HepG2 (cell line): ENCODE data around the gene NDOR1. TPM values are rescaled to one million over a fixed set of nuclear protein-coding genes. Genes with fewer than 3 reads are reported as not detected.

Source experiments
- ATAC-seq: fragments of 200-7000 bp; cut with Tn5 transposase; 3 replicates; pipeline ENCODE4 v1.9.1; 2020; ENCODE audit warnings: mild to moderate bottlenecking, moderate library complexity
- BruUV-seq: library from RNA; stranded (reverse); fragments of 400-500 nt; replicated peaks from 2 replicates; lab custom pipeline; 2021; lab: Mats Ljungman, UMichigan
- CTCF ChIA-PET: fragments of 300-600 bp; formaldehyde crosslinking; extraction: SDS; loops from one replicate; lab custom pipeline; 2021; ENCODE audit warnings: low total read pairs, inconsistent platforms, low intra/inter-chr PET ratio; lab: Yijun Ruan, JAX
- POLR2A ChIA-PET: fragments of 350-600 bp; sonication (Branson Sonifier 250); formaldehyde crosslinking; loops from one replicate; lab custom pipeline; 2020; ENCODE audit warnings: antibody characterized with exemption, inconsistent platforms; lab: Yijun Ruan, JAX
- DNase-seq: peaks from one replicate; pipeline ENCODE4 v3.0.0-alpha.2; 2015; ENCODE audit warnings: low spot score
- FAIRE-seq: peaks from 3 replicates; lab custom pipeline; 2011; peaks lifted over from hg19 to GRCh38; lab: Jason Lieb, UNC
- H2AFZ ChIP-seq: one replicate; pipeline ENCODE4 v1.6.1; 2011; ENCODE audit warnings: low read length, inconsistent platforms
- H3K27ac ChIP-seq: fragments of 300-600 bp; 3 replicates; pipeline ENCODE4 v1.8.0; 2011; ENCODE audit warnings: mixed run types, mild to moderate bottlenecking, mixed read lengths, low read length, inconsistent platforms; ENCODE audit not compliant: insufficient read depth; ENCODE audit errors: extremely low read length
- H3K27me3 ChIP-seq, 2 experiments: fragments of 200-600 bp in 1 of 2; 2 replicates in 1 of 2; 3 replicates in 1 of 2; pipeline versions ENCODE4 v1.6.0 to v1.8.0; 2011; ENCODE audit warnings: low read length in 2 of 2, mild to moderate bottlenecking in 2 of 2, moderate library complexity in 2 of 2, inconsistent platforms in 1 of 2; ENCODE audit not compliant: insufficient read depth in 2 of 2, control insufficient read depth in 1 of 2
- H3K36me3 ChIP-seq, 2 experiments: fragments of 200-600 bp in 1 of 2; replicated peaks in 1 of 2; 2 replicates in 1 of 2; 3 replicates in 1 of 2; pipeline versions ENCODE4 v1.5.1 to v1.8.0; 2011; ENCODE audit warnings: low read length in 2 of 2, inconsistent platforms in 1 of 2; ENCODE audit not compliant: insufficient read depth in 2 of 2, control insufficient read depth in 1 of 2
- H3K4me1 ChIP-seq: 2 replicates; pipeline ENCODE4 v1.5.1; 2012; ENCODE audit warnings: low read length, inconsistent platforms; ENCODE audit not compliant: insufficient read depth
- H3K4me2 ChIP-seq: 2 replicates; pipeline ENCODE4 v1.6.0; 2011; ENCODE audit warnings: low read depth, low read length, inconsistent platforms
- H3K4me3 ChIP-seq, 3 experiments: fragments of 200-600 bp in 1 of 3; sonication (generic), shearing (Covaris generic) in 1 of 3; replicated peaks in 1 of 3; 2 replicates each; pipeline ENCODE4 v1.5.1; 2011 to 2016; ENCODE audit warnings: low read length in 3 of 3, inconsistent platforms in 2 of 3, low read depth in 2 of 3, mild to moderate bottlenecking in 2 of 3, control low read depth in 1 of 3, mixed read lengths in 1 of 3; ENCODE audit not compliant: insufficient read depth in 1 of 3
- H3K79me2 ChIP-seq: one replicate; pipeline ENCODE4 v1.6.1; 2011; ENCODE audit warnings: low read length, inconsistent platforms; ENCODE audit not compliant: insufficient read depth
- H3K9ac ChIP-seq: 2 replicates; pipeline ENCODE4 v1.6.0; 2011; ENCODE audit warnings: mild to moderate bottlenecking, low read depth, low read length, inconsistent platforms; ENCODE audit not compliant: insufficient read depth
- H3K9me3 ChIP-seq: 2 replicates; pipeline ENCODE4 v1.5.1; 2012; ENCODE audit warnings: mild to moderate bottlenecking, low read length
- H4K20me1 ChIP-seq: 2 replicates; pipeline ENCODE4 v1.6.0; 2011; ENCODE audit warnings: inconsistent platforms, mild to moderate bottlenecking, low read length, moderate library complexity; ENCODE audit not compliant: insufficient read depth
- FOXK1 ChIP-seq: sonication (generic); formaldehyde crosslinking; IDR thresholded peaks from 2 replicates; pipeline ENCODE4 v1.4.0; 2020; ENCODE audit warnings: low read depth, missing genetic modification reagents, borderline replicate concordance
- LCORL ChIP-seq, 2 experiments: fragments of 450-650 bp in 1 of 2; sonication (generic) in 1 of 2; formaldehyde crosslinking in 1 of 2; IDR thresholded peaks; 2 replicates each; pipeline versions ENCODE4 v1.5.0 to v1.6.1; 2017 to 2020; ENCODE audit warnings: antibody characterized with exemption in 1 of 2, missing genetic modification reagents in 1 of 2
- NONO ChIP-seq, 2 experiments: fragments of 450-650 bp in 1 of 2; sonication (generic) in 1 of 2; formaldehyde crosslinking in 1 of 2; IDR thresholded peaks in 1 of 2; conservative IDR thresholded peaks in 1 of 2; 2 replicates each; pipeline versions ENCODE4 v1.6.1 to v1.8.0; 2017 to 2022; ENCODE audit warnings: mild to moderate bottlenecking in 1 of 2, missing genetic modification reagents in 1 of 2, moderate library complexity in 1 of 2
- ONECUT2 ChIP-seq: sonication (generic); formaldehyde crosslinking; IDR thresholded peaks from 2 replicates; pipeline ENCODE4 v1.4.0; 2020; ENCODE audit warnings: missing genetic modification reagents
- PAF1 ChIP-seq: IDR thresholded peaks from 2 replicates; pipeline ENCODE4 v1.6.1; 2016; ENCODE audit warnings: missing genetic modification reagents, missing compliant biosample characterization
- PHF21A ChIP-seq: sonication (generic); formaldehyde crosslinking; IDR thresholded peaks from 2 replicates; pipeline ENCODE4 v1.5.0; 2020; ENCODE audit warnings: mild to moderate bottlenecking, missing genetic modification reagents
- SALL2 ChIP-seq: sonication (generic); formaldehyde crosslinking; IDR thresholded peaks from 2 replicates; pipeline ENCODE4 v1.8.1; 2023; ENCODE audit warnings: mild to moderate bottlenecking, missing genetic modification reagents, inconsistent platforms
- SIN3A ChIP-seq: IDR thresholded peaks from 2 replicates; pipeline ENCODE4 v1.6.1; 2011; ENCODE audit warnings: low read depth, mild to moderate bottlenecking, control low read depth, low read length, borderline replicate concordance
- SRSF9 ChIP-seq: fragments of 200-400 bp; formaldehyde crosslinking; IDR thresholded peaks from 2 replicates; pipeline ENCODE4 v1.6.1; 2018; ENCODE audit warnings: borderline replicate concordance, mild to moderate bottlenecking, low read depth, low read length; ENCODE audit not compliant: insufficient read depth, poor library complexity, severe bottlenecking
- THYN1 ChIP-seq: sonication (generic); formaldehyde crosslinking; IDR thresholded peaks from 2 replicates; pipeline ENCODE4 v1.8.1; 2023; ENCODE audit warnings: low read depth, mild to moderate bottlenecking, moderate library complexity, missing genetic modification reagents, borderline replicate concordance
- WGBS: methylation state at CpG from one replicate; pipeline ENCODE4 v1.1.6; 2017; ENCODE audit warnings: low lambda C conversion rate; 5-methylcytosine and 5-hydroxymethylcytosine counted together
- in situ Hi-C: cut with HindIII; loops from 2 replicates; pipeline ENCODE4 v1.10.0; 2017; ENCODE audit warnings: low pct_unique_long_range_greater_than_20kb; ENCODE audit not compliant: extremely low pct_ligation_motif_present
- intact Hi-C: fragments of 100-400 bp; cut with micrococcal nuclease; formaldehyde crosslinking; loops from one replicate; pipeline ENCODE4 v1.10.0; 2022; ENCODE audit not compliant: unreplicated experiment
- polyA plus RNA-seq, 8 experiments: library from polyadenylated mRNA; depleted of rRNA in 3 of 8; stranded (reverse) in 7 of 8; unstranded in 1 of 8; fragments of >200 nt; fragmentation: Illumina TruSeq in 4 of 8; extraction: Trizol in 4 of 8; gene quantifications; 2 replicates each; pipeline versions ENCODE4 v1.2.1 to v1.2.3, GENCODE V29; 2011 to 2016; ENCODE audit warnings: low read depth in 4 of 8, missing spikeins in 1 of 8, mixed read lengths in 1 of 8; ENCODE audit not compliant: insufficient read depth in 1 of 8
- total RNA-seq, 5 experiments: library from RNA; depleted of rRNA; stranded (reverse); fragments of >200 nt; fragmentation: Illumina TruSeq; extraction: Trizol; gene quantifications; 2 replicates each; pipeline ENCODE4 v1.2.3, GENCODE V29; 2016; ENCODE audit warnings: low read depth in 1 of 5
- TF ChIP-seq, protein P1 (sequence below): sonication (generic); formaldehyde crosslinking; IDR thresholded peaks from 2 replicates; pipeline ENCODE4 v1.5.1; 2020; ENCODE audit warnings: mild to moderate bottlenecking, missing genetic modification reagents, moderate library complexity
- TF ChIP-seq, protein P2 (sequence below): IDR thresholded peaks from 2 replicates; pipeline ENCODE4 v1.6.1; 2016
- TF ChIP-seq, protein P3 (sequence below): sonication (generic); formaldehyde crosslinking; IDR thresholded peaks from 2 replicates; pipeline ENCODE4 v1.5.1; 2020; ENCODE audit warnings: missing genetic modification reagents, mild to moderate bottlenecking, borderline replicate concordance

The NDOR1 gene
- total and polyA plus RNA-seq, 2 of the 13 experiments (the other 11 are each of a cell fraction or from before 2014, with no cell fraction given) = 3.6 to 8.7 TPM

DNA sequence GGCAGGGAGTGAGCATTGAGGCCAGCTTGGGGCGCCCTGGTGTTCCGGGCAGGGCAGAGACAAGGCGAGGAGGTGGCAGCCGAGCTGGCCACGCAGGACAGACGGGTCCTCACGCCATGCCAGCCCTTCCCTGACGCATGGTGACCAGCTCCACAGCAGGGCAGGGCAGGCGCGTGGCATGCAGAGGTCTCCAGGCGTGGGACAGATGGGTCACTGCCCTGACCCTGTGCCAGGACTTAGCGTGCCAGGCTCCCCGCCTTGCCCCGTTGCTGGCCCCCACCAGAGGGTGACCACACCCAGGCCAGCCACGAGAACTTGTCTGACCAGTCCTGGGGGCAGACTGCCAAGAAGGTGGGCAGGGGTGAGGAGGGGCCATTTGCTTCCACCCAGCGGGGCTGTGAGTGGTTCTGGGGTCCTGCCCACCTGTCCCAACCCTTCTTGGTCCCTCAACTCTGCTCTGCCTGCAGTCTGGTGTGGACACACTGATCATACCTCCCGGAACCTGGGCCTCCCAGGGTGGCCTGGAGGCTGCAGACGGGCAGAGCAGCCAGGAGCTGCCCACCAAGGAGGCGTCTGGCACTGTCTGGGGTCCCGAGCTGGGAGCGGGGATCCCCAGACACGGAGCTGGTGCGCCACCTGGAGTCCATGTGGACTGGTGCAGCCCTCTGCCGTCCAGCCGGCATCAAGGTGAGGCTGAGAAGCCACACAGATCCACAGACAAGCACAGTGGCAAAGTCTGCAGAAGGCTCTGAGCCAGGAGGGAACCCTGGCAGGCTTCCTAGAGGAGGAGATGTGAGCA is 21.8 kb downstream of the NDOR1 start, which contains the start of gene RNF224:
TSS of gene RNF224 (plus strand) at position 449 of the 799 bp plus-strand sequence. CDS start 834 bp downstream, outside the sequence.
- peak; percentile 4 for FAIRE-seq
- ChIA-PET POLR2A (interaction anchor here (0.7 to 13.4 kb wide), 15 partner anchors 9 to 109 kb away, joined by 3 to 225 read pairs (median 4); partner anchors contain the start of genes ANAPC2, NDOR1, SSNA1 and TMEM203), CTCF (interaction anchor here (0.7 to 1.5 kb wide), 5 partner anchors 9 to 64 kb away, joined by 3 to 16 read pairs (median 3); partner anchors contain the start of genes ANAPC2 and SSNA1)
- Histone ChIP-seq H4K20me1 (no peaks in the 10 kb centered on the region), H3K79me2 (no peaks in the 10 kb centered on the region), H3K27me3 (no peaks in the 10 kb centered on the region; a peak in 1 of 5 replicates), H2AFZ (no peak within 1 kb of the TSS), H3K4me2 (peak within 1 kb of the TSS; percentile 96), H3K4me1 (peaks cover 82% of the 10 kb centered on the region), H3K27ac (no peak within 1 kb of the TSS), H3K9me3 (no peaks in the 10 kb centered on the region), H3K4me3 (peak within 1 kb of the TSS in 2 of 3 experiments; percentile 62 to 72; a peak in 3 of 6 replicates), H3K9ac (peak within 1 kb of the TSS; percentile 31; the same call in 1 of the 2 replicates), H3K36me3 (no peaks in the 10 kb centered on the region)
- peak; percentile 35 for ATAC-seq
- WGBS = 0% methylated on average over 3 of the region's 25 CpGs
- no TSS peak for BruUV-seq
- in situ Hi-C loops (loop anchor here (5.0 kb wide), 2 partner anchors 40 to 115 kb away; partner anchors contain the start of genes ANAPC2, DPP7 and SSNA1), intact Hi-C loops (loop anchor here (2.0 kb wide), 2 partner anchors 38 to 106 kb away; partner anchors contain the start of genes ANAPC2 and SSNA1)
- DNase-seq = peak; percentile 69
- TF ChIP-seq PAF1 (no peak), ONECUT2 (CRISPR knock-in tag) (no peak), SIN3A (no peak), SRSF9 (no peak), FOXK1 (CRISPR knock-in tag) (0 out of 2 replicates have a peak, but pooled peaks have one; percentile 13), NONO (IDR thresholded peaks at IDR 0.05) (no peak), NONO (CRISPR knock-in tag; conservative IDR thresholded peaks at IDR 0.05) (peak; percentile 57; the same call in 1 of the 2 replicates), LCORL (IDR thresholded peaks at IDR 0.05) (no peak), LCORL (CRISPR knock-in tag; IDR thresholded peaks at IDR 0.05) (peak; percentile 76; the same call in 1 of the 2 replicates), SALL2 (CRISPR knock-in tag) (peak; percentile 39; the same call in 1 of the 2 replicates), THYN1 (CRISPR knock-in tag) (no peak), PHF21A (CRISPR knock-in tag) (no peak)
- TF ChIP-seq, protein P1, sequence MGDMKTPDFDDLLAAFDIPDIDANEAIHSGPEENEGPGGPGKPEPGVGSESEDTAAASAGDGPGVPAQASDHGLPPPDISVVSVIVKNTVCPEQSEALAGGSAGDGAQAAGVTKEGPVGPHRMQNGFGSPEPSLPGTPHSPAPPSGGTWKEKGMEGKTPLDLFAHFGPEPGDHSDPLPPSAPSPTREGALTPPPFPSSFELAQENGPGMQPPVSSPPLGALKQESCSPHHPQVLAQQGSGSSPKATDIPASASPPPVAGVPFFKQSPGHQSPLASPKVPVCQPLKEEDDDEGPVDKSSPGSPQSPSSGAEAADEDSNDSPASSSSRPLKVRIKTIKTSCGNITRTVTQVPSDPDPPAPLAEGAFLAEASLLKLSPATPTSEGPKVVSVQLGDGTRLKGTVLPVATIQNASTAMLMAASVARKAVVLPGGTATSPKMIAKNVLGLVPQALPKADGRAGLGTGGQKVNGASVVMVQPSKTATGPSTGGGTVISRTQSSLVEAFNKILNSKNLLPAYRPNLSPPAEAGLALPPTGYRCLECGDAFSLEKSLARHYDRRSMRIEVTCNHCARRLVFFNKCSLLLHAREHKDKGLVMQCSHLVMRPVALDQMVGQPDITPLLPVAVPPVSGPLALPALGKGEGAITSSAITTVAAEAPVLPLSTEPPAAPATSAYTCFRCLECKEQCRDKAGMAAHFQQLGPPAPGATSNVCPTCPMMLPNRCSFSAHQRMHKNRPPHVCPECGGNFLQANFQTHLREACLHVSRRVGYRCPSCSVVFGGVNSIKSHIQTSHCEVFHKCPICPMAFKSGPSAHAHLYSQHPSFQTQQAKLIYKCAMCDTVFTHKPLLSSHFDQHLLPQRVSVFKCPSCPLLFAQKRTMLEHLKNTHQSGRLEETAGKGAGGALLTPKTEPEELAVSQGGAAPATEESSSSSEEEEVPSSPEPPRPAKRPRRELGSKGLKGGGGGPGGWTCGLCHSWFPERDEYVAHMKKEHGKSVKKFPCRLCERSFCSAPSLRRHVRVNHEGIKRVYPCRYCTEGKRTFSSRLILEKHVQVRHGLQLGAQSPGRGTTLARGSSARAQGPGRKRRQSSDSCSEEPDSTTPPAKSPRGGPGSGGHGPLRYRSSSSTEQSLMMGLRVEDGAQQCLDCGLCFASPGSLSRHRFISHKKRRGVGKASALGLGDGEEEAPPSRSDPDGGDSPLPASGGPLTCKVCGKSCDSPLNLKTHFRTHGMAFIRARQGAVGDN = peak; percentile 40; the same call in 1 of the 2 replicates
- TF ChIP-seq, protein P2, sequence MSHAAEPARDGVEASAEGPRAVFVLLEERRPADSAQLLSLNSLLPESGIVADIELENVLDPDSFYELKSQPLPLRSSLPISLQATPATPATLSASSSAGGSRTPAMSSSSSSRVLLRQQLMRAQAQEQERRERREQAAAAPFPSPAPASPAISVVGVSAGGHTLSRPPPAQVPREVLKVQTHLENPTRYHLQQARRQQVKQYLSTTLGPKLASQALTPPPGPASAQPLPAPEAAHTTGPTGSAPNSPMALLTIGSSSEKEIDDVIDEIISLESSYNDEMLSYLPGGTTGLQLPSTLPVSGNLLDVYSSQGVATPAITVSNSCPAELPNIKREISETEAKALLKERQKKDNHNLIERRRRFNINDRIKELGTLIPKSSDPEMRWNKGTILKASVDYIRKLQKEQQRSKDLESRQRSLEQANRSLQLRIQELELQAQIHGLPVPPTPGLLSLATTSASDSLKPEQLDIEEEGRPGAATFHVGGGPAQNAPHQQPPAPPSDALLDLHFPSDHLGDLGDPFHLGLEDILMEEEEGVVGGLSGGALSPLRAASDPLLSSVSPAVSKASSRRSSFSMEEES (CRISPR knock-in tag) = 0 out of 2 replicates have a peak, but pooled peaks have one; percentile 15
- TF ChIP-seq, protein P3, sequence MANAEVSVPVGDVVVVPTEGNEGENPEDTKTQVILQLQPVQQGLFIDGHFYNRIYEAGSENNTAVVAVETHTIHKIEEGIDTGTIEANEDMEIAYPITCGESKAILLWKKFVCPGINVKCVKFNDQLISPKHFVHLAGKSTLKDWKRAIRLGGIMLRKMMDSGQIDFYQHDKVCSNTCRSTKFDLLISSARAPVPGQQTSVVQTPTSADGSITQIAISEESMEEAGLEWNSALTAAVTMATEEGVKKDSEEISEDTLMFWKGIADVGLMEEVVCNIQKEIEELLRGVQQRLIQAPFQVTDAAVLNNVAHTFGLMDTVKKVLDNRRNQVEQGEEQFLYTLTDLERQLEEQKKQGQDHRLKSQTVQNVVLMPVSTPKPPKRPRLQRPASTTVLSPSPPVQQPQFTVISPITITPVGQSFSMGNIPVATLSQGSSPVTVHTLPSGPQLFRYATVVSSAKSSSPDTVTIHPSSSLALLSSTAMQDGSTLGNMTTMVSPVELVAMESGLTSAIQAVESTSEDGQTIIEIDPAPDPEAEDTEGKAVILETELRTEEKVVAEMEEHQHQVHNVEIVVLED = 0 out of 2 replicates have a peak, but pooled peaks have one; percentile 19
